HepG2 (cell line): Measurements from ENCODE around the gene KCNG4. TPM values are rescaled to one million over a fixed set of nuclear protein-coding genes. Genes with fewer than 3 reads are reported as not detected.

ENCODE experiments used
- CREB3 ChIP-seq: sonication (generic); formaldehyde crosslinking; IDR thresholded peaks from 2 replicates; pipeline ENCODE4 v1.5.0; 2020; ENCODE audit warnings: missing genetic modification reagents
- FOXP4 ChIP-seq: sonication (generic); formaldehyde crosslinking; IDR thresholded peaks from 2 replicates; pipeline ENCODE4 v1.4.0; 2020; ENCODE audit warnings: missing genetic modification reagents
- HOMEZ ChIP-seq: IDR thresholded peaks from 2 replicates; pipeline ENCODE4 v1.6.1; 2016; ENCODE audit warnings: low read depth
- HOXA3 ChIP-seq: sonication (generic); formaldehyde crosslinking; IDR thresholded peaks from 2 replicates; pipeline ENCODE4 v1.5.0; 2020; ENCODE audit warnings: missing genetic modification reagents
- LCORL ChIP-seq, 2 experiments: fragments of 450-650 bp in 1 of 2; sonication (generic) in 1 of 2; formaldehyde crosslinking in 1 of 2; IDR thresholded peaks; 2 replicates each; pipeline versions ENCODE4 v1.5.0 to v1.6.1; 2017 to 2020; ENCODE audit warnings: antibody characterized with exemption in 1 of 2, missing genetic modification reagents in 1 of 2
- MATR3 ChIP-seq: sonication (generic); formaldehyde crosslinking; IDR thresholded peaks from 2 replicates; pipeline ENCODE4 v1.4.0; 2020; ENCODE audit warnings: missing genetic modification reagents
- MBNL3 ChIP-seq: fragments of 250-450 bp; sonication (Bioruptor Pico); conservative IDR thresholded peaks from 2 replicates; pipeline ENCODE4 v1.8.0; 2022; ENCODE audit warnings: mild to moderate bottlenecking, inconsistent platforms
- MEF2D ChIP-seq: sonication (generic); formaldehyde crosslinking; IDR thresholded peaks from 2 replicates; pipeline ENCODE4 v1.5.1; 2020; ENCODE audit warnings: mild to moderate bottlenecking, missing genetic modification reagents
- NCOR1 ChIP-seq: fragments of 200-600 bp; sonication (generic); IDR thresholded peaks from 2 replicates; pipeline ENCODE4 v1.7.0; 2017; ENCODE audit warnings: antibody characterized with exemption, low read length, borderline replicate concordance
- PHF5A ChIP-seq: IDR thresholded peaks from one replicate; pipeline ENCODE4 v1.6.1; 2018; ENCODE audit warnings: low read depth, missing genetic modification reagents; ENCODE audit not compliant: unreplicated experiment
- POGK ChIP-seq: sonication (generic); formaldehyde crosslinking; conservative IDR thresholded peaks from 2 replicates; pipeline ENCODE4 v1.8.0; 2022; ENCODE audit warnings: mild to moderate bottlenecking, moderate library complexity, missing genetic modification reagents
- POLR2AphosphoS5 ChIP-seq: IDR thresholded peaks from 2 replicates; pipeline ENCODE4 v1.6.1; 2012; ENCODE audit warnings: low read depth, low read length
- PREB ChIP-seq: sonication (generic); formaldehyde crosslinking; IDR thresholded peaks from 2 replicates; pipeline ENCODE4 v1.4.0; 2020; ENCODE audit warnings: missing genetic modification reagents
- SOX6 ChIP-seq, 2 experiments: fragments of 450-650 bp in 1 of 2; sonication (generic) in 1 of 2; formaldehyde crosslinking in 1 of 2; IDR thresholded peaks; 2 replicates each; pipeline versions ENCODE4 v1.4.0 to v1.6.1; 2017 to 2020; ENCODE audit warnings: antibody characterized with exemption in 1 of 2, mild to moderate bottlenecking in 1 of 2, missing genetic modification reagents in 1 of 2
- XRCC5 ChIP-seq: fragments of 200-400 bp; formaldehyde crosslinking; optimal IDR thresholded peaks from 2 replicates; pipeline ENCODE3; 2017; ENCODE audit warnings: mild to moderate bottlenecking, low read length
- ZMAT3 ChIP-seq: sonication (generic); formaldehyde crosslinking; conservative IDR thresholded peaks from 2 replicates; pipeline ENCODE4 v1.7.0; 2021; ENCODE audit warnings: missing genetic modification reagents
- ZNF121 ChIP-seq: sonication (generic); formaldehyde crosslinking; IDR thresholded peaks from 2 replicates; pipeline ENCODE4 v1.5.0; 2020; ENCODE audit warnings: mild to moderate bottlenecking, missing genetic modification reagents
- ZNF615 ChIP-seq: sonication (generic); formaldehyde crosslinking; IDR thresholded peaks from 2 replicates; pipeline ENCODE4 v1.5.0; 2020; ENCODE audit warnings: mild to moderate bottlenecking, missing genetic modification reagents, borderline replicate concordance
- ZNF746 ChIP-seq: sonication (generic); formaldehyde crosslinking; IDR thresholded peaks from 2 replicates; pipeline ENCODE4 v1.8.0; 2022; ENCODE audit warnings: mild to moderate bottlenecking, missing genetic modification reagents
- ZNF773 ChIP-seq: sonication (generic); formaldehyde crosslinking; IDR thresholded peaks from 2 replicates; pipeline ENCODE4 v1.4.0; 2020; ENCODE audit warnings: missing genetic modification reagents, borderline replicate concordance
- ZSCAN29 ChIP-seq: sonication (generic); formaldehyde crosslinking; conservative IDR thresholded peaks from 2 replicates; pipeline ENCODE4 v1.4.0; 2020; ENCODE audit warnings: mild to moderate bottlenecking, missing genetic modification reagents
- polyA plus RNA-seq, 8 experiments: library from polyadenylated mRNA; depleted of rRNA in 3 of 8; stranded (reverse) in 7 of 8; unstranded in 1 of 8; fragments of >200 nt; fragmentation: Illumina TruSeq in 4 of 8; extraction: Trizol in 4 of 8; gene quantifications; 2 replicates each; pipeline versions ENCODE4 v1.2.1 to v1.2.3, GENCODE V29; 2011 to 2016; ENCODE audit warnings: low read depth in 4 of 8, missing spikeins in 1 of 8, mixed read lengths in 1 of 8; ENCODE audit not compliant: insufficient read depth in 1 of 8
- total RNA-seq, 5 experiments: library from RNA; depleted of rRNA; stranded (reverse); fragments of >200 nt; fragmentation: Illumina TruSeq; extraction: Trizol; gene quantifications; 2 replicates each; pipeline ENCODE4 v1.2.3, GENCODE V29; 2016; ENCODE audit warnings: low read depth in 1 of 5

The KCNG4 gene
- total and polyA plus RNA-seq, 2 of the 13 experiments (the other 11 are each of a cell fraction or from before 2014, with no cell fraction given): not detected

- TF ChIP-seq ZSCAN29 (CRISPR knock-in tag) (no peak), MATR3 (CRISPR knock-in tag) (no peak), ZNF773 (CRISPR knock-in tag) (no peak), XRCC5 (peak; percentile 33), LCORL (IDR thresholded peaks at IDR 0.05) (no peak), LCORL (CRISPR knock-in tag; IDR thresholded peaks at IDR 0.05) (peak; percentile 72), POGK (0 out of 2 replicates have a peak, but pooled peaks have one; percentile 52), SOX6 (IDR thresholded peaks at IDR 0.05) (no peak), SOX6 (CRISPR knock-in tag; IDR thresholded peaks at IDR 0.05) (peak; percentile 43), ZMAT3 (CRISPR knock-in tag) (no peak), FOXP4 (CRISPR knock-in tag) (no peak), MBNL3 (CRISPR knock-in tag) (no peak), PREB (CRISPR knock-in tag) (no peak), ZNF615 (CRISPR knock-in tag) (no peak), PHF5A (CRISPR knock-in tag) (no peak), HOXA3 (CRISPR knock-in tag) (peak; percentile 31; the same call in 1 of the 2 replicates), NCOR1 (peak; percentile 52; the same call in 1 of the 2 replicates), POLR2AphosphoS5 (peak; percentile 52; the same call in 1 of the 2 replicates), ZNF746 (CRISPR knock-in tag) (no peak), MEF2D (CRISPR knock-in tag) (peak; percentile 27; the same call in 1 of the 2 replicates), HOMEZ (CRISPR knock-in tag) (peak; percentile 48; the same call in 1 of the 2 replicates), CREB3 (CRISPR knock-in tag) (no peak), ZNF121 (CRISPR knock-in tag) (no peak)
Observed at GRCh38 chr16:84266451-84266850, 26.6 kb upstream of the KCNG4 start (continued).
